OCI-LY3 (cell line): ENCODE measurements around the gene ITGAE.

ENCODE experiments used
- CTCF ChIP-seq: fragments of 200-600, 300-600 bp; sonication (generic); IDR thresholded peaks from 2 replicates; pipeline ENCODE4 v1.5.1; 2014; ENCODE audit warnings: antibody characterized with exemption, low read length, low read depth
- EZH2phosphoT487 ChIP-seq: fragments of 200-600 bp; shearing (Covaris generic); IDR thresholded peaks from 2 replicates; pipeline ENCODE4 v1.6.1; 2018; ENCODE audit warnings: antibody characterized with exemption, mixed run types, low read depth

- TF ChIP-seq CTCF (no peak), EZH2phosphoT487 (no peak)
Observed at GRCh38 chr17:3755335-3756030, 45.5 kb downstream of the ITGAE start.
